Mesothelial cell of epicardium (in vitro differentiated cells): ENCODE data around the gene FAM240A. TPM values are rescaled to one million over a fixed set of nuclear protein-coding genes. Genes with fewer than 3 reads are reported as not detected.

Experiments
- DNase-seq, 2 experiments: peaks; one replicate each; pipeline ENCODE4 v3.0.0; 2021; ENCODE audit warnings: low spot score in 2 of 2; ENCODE audit not compliant: unreplicated experiment in 2 of 2
- H3K27ac Mint-ChIP-seq: 2 replicates; pipeline ENCODE4 v1.8.0; 2021; ENCODE audit warnings: mixed read lengths
- H3K27me3 Mint-ChIP-seq: 2 replicates; pipeline ENCODE4 v1.8.0; 2021; ENCODE audit warnings: low read depth, mixed read lengths
- H3K36me3 Mint-ChIP-seq: 2 replicates; pipeline ENCODE4 v1.8.0; 2021; ENCODE audit warnings: mixed read lengths
- H3K4me1 Mint-ChIP-seq: 2 replicates; pipeline ENCODE4 v1.8.0; 2021; ENCODE audit warnings: mixed read lengths
- H3K4me3 Mint-ChIP-seq: 2 replicates; pipeline ENCODE4 v1.8.0; 2021; ENCODE audit warnings: mild to moderate bottlenecking, moderate library complexity, mixed read lengths
- H3K9me3 Mint-ChIP-seq: 2 replicates; pipeline ENCODE4 v1.8.0; 2021; ENCODE audit warnings: mixed read lengths
- total RNA-seq: library from RNA; stranded (reverse); gene quantifications from 3 replicates; pipeline ENCODE4 v1.2.1, GENCODE V29; 2021
- TF ChIP-seq, protein P1 (sequence below): fragments of 200-600 bp; sonication (generic); IDR thresholded peaks from one replicate; pipeline ENCODE4 v1.5.0; 2021; ENCODE audit warnings: antibody characterized with exemption; ENCODE audit not compliant: unreplicated experiment

Gene FAM240A
- total RNA-seq, 1 donor from 2014 or later, result not detected

DNA sequence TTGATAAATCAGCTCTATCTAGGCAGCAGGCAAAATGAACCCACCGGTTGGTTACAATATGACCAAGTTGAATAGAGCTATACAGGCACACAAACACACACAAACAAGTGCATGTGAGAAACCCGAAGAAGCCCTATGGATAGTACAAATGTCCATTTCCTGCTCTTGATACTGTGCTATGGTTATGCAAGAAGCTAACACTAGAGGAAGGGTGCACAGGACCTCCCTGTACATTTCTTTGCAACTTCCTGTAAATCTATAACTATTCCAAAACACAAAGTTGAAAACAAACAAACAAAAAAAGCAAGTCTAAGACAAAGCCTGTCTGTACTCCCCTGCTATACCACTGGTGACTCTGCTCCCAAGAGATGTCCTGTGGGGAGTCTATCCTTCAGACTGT lies 8.2 kb upstream of the FAM240A start:
- Mint-ChIP-seq H3K27me3 (peaks cover 8% of the 10 kb centered on the region), H3K4me1 (no peaks in the 10 kb centered on the region), H3K36me3 (no peaks in the 10 kb centered on the region), H3K9me3 (no peaks in the 10 kb centered on the region), H3K4me3 (no peak overlapping the region), H3K27ac (no peak overlapping the region)
- TF ChIP-seq, protein P1, sequence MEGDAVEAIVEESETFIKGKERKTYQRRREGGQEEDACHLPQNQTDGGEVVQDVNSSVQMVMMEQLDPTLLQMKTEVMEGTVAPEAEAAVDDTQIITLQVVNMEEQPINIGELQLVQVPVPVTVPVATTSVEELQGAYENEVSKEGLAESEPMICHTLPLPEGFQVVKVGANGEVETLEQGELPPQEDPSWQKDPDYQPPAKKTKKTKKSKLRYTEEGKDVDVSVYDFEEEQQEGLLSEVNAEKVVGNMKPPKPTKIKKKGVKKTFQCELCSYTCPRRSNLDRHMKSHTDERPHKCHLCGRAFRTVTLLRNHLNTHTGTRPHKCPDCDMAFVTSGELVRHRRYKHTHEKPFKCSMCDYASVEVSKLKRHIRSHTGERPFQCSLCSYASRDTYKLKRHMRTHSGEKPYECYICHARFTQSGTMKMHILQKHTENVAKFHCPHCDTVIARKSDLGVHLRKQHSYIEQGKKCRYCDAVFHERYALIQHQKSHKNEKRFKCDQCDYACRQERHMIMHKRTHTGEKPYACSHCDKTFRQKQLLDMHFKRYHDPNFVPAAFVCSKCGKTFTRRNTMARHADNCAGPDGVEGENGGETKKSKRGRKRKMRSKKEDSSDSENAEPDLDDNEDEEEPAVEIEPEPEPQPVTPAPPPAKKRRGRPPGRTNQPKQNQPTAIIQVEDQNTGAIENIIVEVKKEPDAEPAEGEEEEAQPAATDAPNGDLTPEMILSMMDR, result no peak
- DNase-seq, result no peak

DNA sequence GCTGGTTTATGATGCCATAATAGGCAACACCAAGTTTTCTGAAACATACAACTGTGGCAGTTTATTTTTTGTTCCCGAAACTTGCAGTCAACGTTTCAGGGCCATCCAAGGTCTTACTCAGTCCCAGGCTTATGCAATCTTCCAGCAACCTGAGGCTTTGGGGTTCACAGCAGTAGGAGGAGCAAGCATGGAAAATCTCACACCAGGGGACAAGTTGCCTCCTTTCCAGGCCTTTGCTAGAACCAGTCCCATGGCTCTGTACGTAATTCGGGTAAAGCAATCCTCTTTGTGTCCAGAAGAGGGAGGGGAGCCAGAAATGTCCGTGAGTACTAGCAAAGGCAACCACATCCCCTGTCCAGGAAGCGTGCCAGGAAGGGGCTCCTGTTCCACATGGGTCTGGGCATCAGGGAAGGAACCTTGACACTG lies 4.7 kb upstream of the FAM240A start:
- H3K4me1 Mint-ChIP-seq, result peaks cover 2% of the 10 kb centered on the region

DNA sequence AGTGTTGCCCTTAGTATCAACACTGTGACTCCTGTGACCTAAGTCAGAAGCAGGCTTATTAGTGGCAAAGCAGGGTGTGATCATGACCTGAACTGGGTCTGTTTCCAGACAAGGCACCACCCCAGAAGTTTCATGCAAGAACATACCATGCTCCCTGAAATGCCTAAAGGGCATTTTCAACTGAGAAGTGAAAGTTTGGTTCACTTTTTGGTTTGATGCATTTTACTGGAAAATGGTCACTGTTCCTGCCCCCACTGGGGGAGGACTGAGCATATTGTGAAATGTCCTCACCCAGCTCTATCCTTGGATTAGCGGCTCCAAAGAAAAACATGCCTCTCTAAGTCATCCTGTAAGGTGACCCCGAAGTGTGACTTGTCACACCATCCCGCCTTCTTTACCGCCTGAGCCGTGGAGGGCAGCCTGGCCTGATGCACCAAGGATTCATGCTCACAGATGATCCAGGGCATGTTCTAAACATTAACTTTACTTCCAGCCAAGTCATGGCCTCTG lies 3.1 kb upstream of the FAM240A start:
- no peaks in the 10 kb centered on the region for H3K27me3 Mint-ChIP-seq
- no peaks in the 10 kb centered on the region for H3K9me3 Mint-ChIP-seq
- no peaks in the 10 kb centered on the region for H3K36me3 Mint-ChIP-seq
- TF ChIP-seq, protein P1, result no peak
- no peak overlapping the region for H3K27ac Mint-ChIP-seq
- H3K4me1 Mint-ChIP-seq, result peaks cover 2% of the 10 kb centered on the region
- H3K4me3 Mint-ChIP-seq, result no peak overlapping the region
- DNase-seq, result no peak

More for the DNA sequence above, 4.7 kb upstream of the FAM240A start:
- DNase-seq, result no peak
- Mint-ChIP-seq H3K27me3 (no peaks in the 10 kb centered on the region), H3K27ac (no peak overlapping the region), H3K4me3 (no peak overlapping the region), H3K36me3 (no peaks in the 10 kb centered on the region), H3K9me3 (no peaks in the 10 kb centered on the region)
- TF ChIP-seq, protein P1, result no peak

DNA sequence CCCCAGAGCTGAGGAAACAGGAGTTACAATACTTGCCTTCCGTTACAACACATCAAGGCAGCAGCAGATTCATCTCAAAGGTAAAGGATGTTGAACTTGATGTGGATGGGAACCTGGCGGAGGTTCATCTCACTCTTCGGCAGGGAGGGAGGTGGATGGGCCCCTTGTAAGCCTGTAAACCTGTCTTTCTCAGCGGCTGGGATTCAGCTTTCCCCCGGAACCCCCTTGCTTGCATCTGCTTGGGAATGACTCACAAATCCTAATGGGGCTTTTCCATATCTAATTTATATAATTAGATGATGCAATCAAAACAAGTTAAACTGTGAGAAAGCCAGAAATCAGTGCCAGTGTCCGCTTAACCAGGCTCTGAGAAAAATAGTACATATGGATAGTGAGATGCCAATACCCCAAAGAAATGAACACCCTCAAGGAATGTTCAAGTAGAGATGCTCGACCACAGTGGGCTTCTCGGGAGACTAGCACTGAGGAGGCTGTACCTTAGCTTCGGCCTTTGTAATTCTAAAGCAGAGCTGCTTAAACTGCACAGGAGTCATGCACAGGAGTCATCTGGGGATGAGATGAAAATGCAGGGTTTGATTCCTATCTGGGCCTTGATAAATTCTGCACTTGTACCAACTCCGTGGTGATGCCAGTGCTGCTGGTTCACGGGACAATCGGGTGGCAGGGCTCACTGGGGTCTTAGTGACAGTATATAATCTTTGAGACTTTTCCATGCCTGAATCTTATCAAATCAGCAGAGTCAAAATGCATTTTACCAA lies 2.2 kb upstream of the FAM240A start:
- H3K4me1 Mint-ChIP-seq, result peaks cover 2% of the 10 kb centered on the region

DNA sequence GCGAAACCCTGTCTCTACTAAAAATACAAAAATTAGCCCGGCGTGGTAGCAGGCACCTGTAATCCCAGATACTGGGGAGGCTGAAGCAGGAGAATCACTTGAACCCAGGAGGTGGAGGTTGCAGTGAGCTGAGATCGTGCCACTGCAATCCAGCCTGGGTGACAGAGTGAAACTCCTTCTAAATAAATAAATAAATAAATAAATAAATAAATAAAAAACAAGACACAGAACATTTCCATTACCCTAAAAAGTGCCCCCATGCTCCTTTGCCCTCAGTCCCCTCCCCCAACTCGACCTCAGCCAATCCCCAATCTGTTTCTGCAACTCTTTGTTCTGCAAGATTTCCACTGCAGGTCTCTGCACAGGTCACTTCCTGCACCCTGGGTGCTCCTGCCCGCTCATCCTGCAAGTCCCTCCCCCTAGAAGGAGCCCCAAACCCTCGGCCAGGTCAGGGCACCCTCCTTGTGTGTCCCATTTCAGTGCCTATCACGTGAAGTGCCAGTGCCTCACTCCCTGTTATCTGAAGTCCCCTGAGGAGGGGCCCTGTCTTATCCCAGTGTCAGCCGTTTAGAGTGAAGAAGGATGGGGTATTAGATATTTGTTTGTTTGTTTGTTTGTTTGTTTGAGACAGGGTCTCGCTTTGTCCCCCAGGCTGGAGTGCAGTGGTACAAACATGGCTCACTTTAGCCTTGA lies 1.1 kb downstream of the FAM240A start:
- peaks cover 9% of the 10 kb centered on the region for H3K27me3 Mint-ChIP-seq
- peaks cover 2% of the 10 kb centered on the region for H3K4me1 Mint-ChIP-seq
- H3K27ac Mint-ChIP-seq, result no peak overlapping the region
- TF ChIP-seq, protein P1, result no peak
- H3K4me3 Mint-ChIP-seq, result no peak overlapping the region
- no peaks in the 10 kb centered on the region for H3K9me3 Mint-ChIP-seq
- H3K36me3 Mint-ChIP-seq, result no peaks in the 10 kb centered on the region
- DNase-seq, result no peak

More for the DNA sequence above, 2.2 kb upstream of the FAM240A start:
- H3K4me3 Mint-ChIP-seq, result no peak overlapping the region
- DNase-seq, result no peak
- H3K27me3 Mint-ChIP-seq, result peaks cover under 1% of the 10 kb centered on the region
- no peaks in the 10 kb centered on the region for H3K9me3 Mint-ChIP-seq
- TF ChIP-seq, protein P1, result no peak
- H3K27ac Mint-ChIP-seq, result no peak overlapping the region
- no peaks in the 10 kb centered on the region for H3K36me3 Mint-ChIP-seq
